Measurements from ENCODE around the gene PAPPA2.

DNA sequence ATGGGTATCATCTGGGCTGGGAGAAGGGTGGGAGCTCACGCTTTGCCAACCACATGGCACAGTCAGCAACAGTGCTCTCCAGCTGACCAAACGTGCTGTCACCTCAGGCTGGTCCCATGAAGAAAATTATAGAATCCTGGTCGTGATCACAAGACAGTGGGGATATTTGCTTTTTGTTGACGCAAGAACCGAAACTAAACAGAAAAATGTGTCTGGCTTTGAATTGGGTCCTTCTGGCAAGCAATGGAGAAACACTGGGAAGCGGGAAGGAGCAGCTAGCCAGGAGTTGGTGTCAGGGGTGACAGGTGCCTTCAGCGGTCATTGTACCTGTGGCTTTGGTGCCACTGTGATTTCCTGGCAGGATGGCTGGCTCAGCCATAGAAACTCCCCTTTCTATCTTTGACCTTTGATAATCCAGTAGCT lies 304.8 kb downstream of the PAPPA2 start:
- TF ChIP-seq POLR2AphosphoS5 (IDR thresholded peaks at IDR 0.05; ENCODE audit: low read depth, low read length): no peak
- TF ChIP-seq, protein P1, sequence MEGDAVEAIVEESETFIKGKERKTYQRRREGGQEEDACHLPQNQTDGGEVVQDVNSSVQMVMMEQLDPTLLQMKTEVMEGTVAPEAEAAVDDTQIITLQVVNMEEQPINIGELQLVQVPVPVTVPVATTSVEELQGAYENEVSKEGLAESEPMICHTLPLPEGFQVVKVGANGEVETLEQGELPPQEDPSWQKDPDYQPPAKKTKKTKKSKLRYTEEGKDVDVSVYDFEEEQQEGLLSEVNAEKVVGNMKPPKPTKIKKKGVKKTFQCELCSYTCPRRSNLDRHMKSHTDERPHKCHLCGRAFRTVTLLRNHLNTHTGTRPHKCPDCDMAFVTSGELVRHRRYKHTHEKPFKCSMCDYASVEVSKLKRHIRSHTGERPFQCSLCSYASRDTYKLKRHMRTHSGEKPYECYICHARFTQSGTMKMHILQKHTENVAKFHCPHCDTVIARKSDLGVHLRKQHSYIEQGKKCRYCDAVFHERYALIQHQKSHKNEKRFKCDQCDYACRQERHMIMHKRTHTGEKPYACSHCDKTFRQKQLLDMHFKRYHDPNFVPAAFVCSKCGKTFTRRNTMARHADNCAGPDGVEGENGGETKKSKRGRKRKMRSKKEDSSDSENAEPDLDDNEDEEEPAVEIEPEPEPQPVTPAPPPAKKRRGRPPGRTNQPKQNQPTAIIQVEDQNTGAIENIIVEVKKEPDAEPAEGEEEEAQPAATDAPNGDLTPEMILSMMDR (IDR thresholded peaks at IDR 0.05): no peak
- TF ChIP-seq, protein P2, sequence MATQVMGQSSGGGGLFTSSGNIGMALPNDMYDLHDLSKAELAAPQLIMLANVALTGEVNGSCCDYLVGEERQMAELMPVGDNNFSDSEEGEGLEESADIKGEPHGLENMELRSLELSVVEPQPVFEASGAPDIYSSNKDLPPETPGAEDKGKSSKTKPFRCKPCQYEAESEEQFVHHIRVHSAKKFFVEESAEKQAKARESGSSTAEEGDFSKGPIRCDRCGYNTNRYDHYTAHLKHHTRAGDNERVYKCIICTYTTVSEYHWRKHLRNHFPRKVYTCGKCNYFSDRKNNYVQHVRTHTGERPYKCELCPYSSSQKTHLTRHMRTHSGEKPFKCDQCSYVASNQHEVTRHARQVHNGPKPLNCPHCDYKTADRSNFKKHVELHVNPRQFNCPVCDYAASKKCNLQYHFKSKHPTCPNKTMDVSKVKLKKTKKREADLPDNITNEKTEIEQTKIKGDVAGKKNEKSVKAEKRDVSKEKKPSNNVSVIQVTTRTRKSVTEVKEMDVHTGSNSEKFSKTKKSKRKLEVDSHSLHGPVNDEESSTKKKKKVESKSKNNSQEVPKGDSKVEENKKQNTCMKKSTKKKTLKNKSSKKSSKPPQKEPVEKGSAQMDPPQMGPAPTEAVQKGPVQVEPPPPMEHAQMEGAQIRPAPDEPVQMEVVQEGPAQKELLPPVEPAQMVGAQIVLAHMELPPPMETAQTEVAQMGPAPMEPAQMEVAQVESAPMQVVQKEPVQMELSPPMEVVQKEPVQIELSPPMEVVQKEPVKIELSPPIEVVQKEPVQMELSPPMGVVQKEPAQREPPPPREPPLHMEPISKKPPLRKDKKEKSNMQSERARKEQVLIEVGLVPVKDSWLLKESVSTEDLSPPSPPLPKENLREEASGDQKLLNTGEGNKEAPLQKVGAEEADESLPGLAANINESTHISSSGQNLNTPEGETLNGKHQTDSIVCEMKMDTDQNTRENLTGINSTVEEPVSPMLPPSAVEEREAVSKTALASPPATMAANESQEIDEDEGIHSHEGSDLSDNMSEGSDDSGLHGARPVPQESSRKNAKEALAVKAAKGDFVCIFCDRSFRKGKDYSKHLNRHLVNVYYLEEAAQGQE (IDR thresholded peaks at IDR 0.05; ENCODE audit: insufficient read depth in 1 of 2, low read depth in 2 of 2, low read length in 1 of 2): no peak
